AG04450 (cell line): ENCODE results near the gene TGOLN2. TPM values are rescaled to one million over a fixed set of nuclear protein-coding genes. Genes with fewer than 3 reads are reported as not detected.
"Not testable (repeated sequence)": the region's sequence is repeated elsewhere in the genome, so short reads cannot be mapped to it uniquely, and the experiment has no call there.

Experiments
- CTCF ChIA-PET: fragments of 300-600, 350-600 bp; formaldehyde crosslinking; extraction: SDS; loops from one replicate; lab custom pipeline; 2022; ENCODE audit warnings: antibody characterized with exemption, inconsistent platforms; lab: Charles Lee
- POLR2A ChIA-PET: fragments of 350-600 bp; formaldehyde crosslinking; extraction: SDS; loops from one replicate; lab custom pipeline; 2021; ENCODE audit warnings: antibody characterized with exemption, inconsistent platforms; lab: Yijun Ruan, JAX
- DNase-seq: peaks from one replicate; pipeline ENCODE4 v3.0.0-alpha.2; 2011; ENCODE audit warnings: low read depth, low spot score
- H3K27ac ChIP-seq: one replicate; pipeline ENCODE4 v1.5.1; 2012; ENCODE audit warnings: low read depth, low read length, control low read depth
- H3K27me3 ChIP-seq: one replicate; pipeline ENCODE4 v1.6.0; 2012; ENCODE audit warnings: low read length; ENCODE audit not compliant: control insufficient read depth, insufficient read depth
- H3K4me3 ChIP-seq: 2 replicates; pipeline ENCODE4 v1.5.1; 2011; ENCODE audit warnings: mild to moderate bottlenecking, low read depth, low read length, control low read depth
- H3K9me3 ChIP-seq: 2 replicates; pipeline ENCODE4 v1.5.1; 2012; ENCODE audit warnings: low read length; ENCODE audit not compliant: control insufficient read depth, insufficient read depth
- CTCF ChIP-seq: IDR thresholded peaks from 2 replicates; pipeline ENCODE4 v1.5.1; 2011; ENCODE audit warnings: low read depth, low read length, control low read depth, inconsistent platforms
- polyA plus RNA-seq: library from polyadenylated mRNA; depleted of rRNA; stranded (reverse); fragments of >200 nt; gene quantifications from 2 replicates; pipeline ENCODE4 v1.2.3, GENCODE V29; 2011

TGOLN2 gene
- polyA plus RNA-seq, 1 experiment, result 155 TPM

- Histone ChIP-seq H3K27me3 (no peaks in the 10 kb centered on the region), H3K9me3 (no peaks in the 10 kb centered on the region; the same call in 1 of the 2 replicates), H3K27ac (peak overlapping the region; percentile 65), H3K4me3 (no peak overlapping the region)
- POLR2A ChIA-PET, result interaction anchor here (0.7 to 1.3 kb wide), 3 partner anchors 16 to 229 kb away, joined by 3 to 8 read pairs (median 4); partner anchors contain the start of genes ELMOD3 and RETSAT
- DNase-seq, result no peak
- CTCF ChIA-PET, result interaction anchor here (0.6 to 2.5 kb wide), 3 partner anchors 18 to 220 kb away, joined by 3 to 9 read pairs (median 3); partner anchors contain the start of gene MAT2A
- TF ChIP-seq CTCF, result no peak
Measured at GRCh38 chr2:85318222-85319074, 9.3 kb downstream of the TGOLN2 start.

- H3K9me3 ChIP-seq, H3K4me3 ChIP-seq, H3K27me3 ChIP-seq, POLR2A ChIA-PET, H3K27ac ChIP-seq, DNase-seq, CTCF ChIA-PET: not testable (repeated sequence)
Measured at GRCh38 chr2:85315921-85316320, 11.9 kb downstream of the TGOLN2 start.

GRCh38 chr2:85314884-85315242 lies 12.9 kb downstream of the TGOLN2 start:
- ChIA-PET POLR2A (interaction anchor here (1.0 kb wide), 1 partner anchor 10 kb away, joined by 3 read pairs; no protein-coding TSS in a partner anchor), CTCF (interaction anchor here (1.6 kb wide), 1 partner anchor 15 kb away, joined by 8 read pairs; no protein-coding TSS in a partner anchor)
- no peak for DNase-seq
- Histone ChIP-seq H3K27me3 (no peaks in the 10 kb centered on the region), H3K9me3 (no peaks in the 10 kb centered on the region), H3K27ac (no peak overlapping the region), H3K4me3 (no peak overlapping the region)
- TF ChIP-seq CTCF, result no peak

GRCh38 chr2:85312404-85312803 lies 15.4 kb downstream of the TGOLN2 start:
- POLR2A ChIA-PET, result interaction anchor here (0.7 to 1.6 kb wide), 5 partner anchors 12 to 125 kb away, joined by 3 to 6 read pairs (median 3); partner anchors contain the start of genes ELMOD3, RETSAT and TGOLN2
- no peaks in the 10 kb centered on the region for H3K9me3 ChIP-seq
- CTCF ChIA-PET, result interaction anchor here (1.2 to 1.3 kb wide), 2 partner anchors 13 to 239 kb away, joined by 3 to 4 read pairs; no protein-coding TSS in a partner anchor
- H3K27ac ChIP-seq, result peak overlapping the region; percentile 83
- H3K27me3 ChIP-seq, result no peaks in the 10 kb centered on the region
- peak; percentile 66 for DNase-seq
- H3K4me3 ChIP-seq, result no peak overlapping the region
- no peak for TF ChIP-seq CTCF

GRCh38 chr2:85310330-85310729 lies 17.5 kb downstream of the TGOLN2 start:
- CTCF ChIA-PET, result interaction anchor here (2.8 to 3.0 kb wide), 2 partner anchors 10 to 244 kb away, joined by 8 to 24 read pairs; no protein-coding TSS in a partner anchor
- H3K27ac ChIP-seq, result no peak overlapping the region
- no peak for DNase-seq

More at GRCh38 chr2:85310330-85310729, 17.5 kb downstream of the TGOLN2 start:
- Histone ChIP-seq H3K27me3 (no peaks in the 10 kb centered on the region), H3K9me3 (no peaks in the 10 kb centered on the region), H3K4me3 (no peak overlapping the region)
- POLR2A ChIA-PET, result interaction anchor here (1.2 kb wide), 1 partner anchor 228 kb away, joined by 4 read pairs; the partner anchor contains the start of gene MAT2A
- no peak for TF ChIP-seq CTCF
